GM12878 (cell line): ENCODE results near the gene EGFR. TPM values are rescaled to one million over a fixed set of nuclear protein-coding genes. Genes with fewer than 3 reads are reported as not detected.

Experiments
- CBFB ChIP-seq: IDR thresholded peaks from 2 replicates; pipeline ENCODE4 v1.6.1; 2016; ENCODE audit warnings: antibody characterized with exemption, low read depth
- CBX3 ChIP-seq: fragments of 200-600 bp; sonication (generic); IDR thresholded peaks from 2 replicates; pipeline ENCODE4 v1.6.1; 2016; ENCODE audit warnings: low read depth, borderline replicate concordance
- ETV6 ChIP-seq, 2 experiments: fragments of 450-650 bp in 1 of 2; IDR thresholded peaks in 1 of 2; conservative IDR thresholded peaks in 1 of 2; 2 replicates each; pipeline ENCODE4 v1.6.1; 2014; ENCODE audit warnings: antibody characterized with exemption in 1 of 2, borderline replicate concordance in 1 of 2, low read depth in 1 of 2, mild to moderate bottlenecking in 1 of 2, moderate library complexity in 1 of 2
- HCFC1 ChIP-seq: fragments of 150-350 bp; IDR thresholded peaks from 2 replicates; pipeline ENCODE4 v1.6.1; 2014; ENCODE audit warnings: low read length
- MYB ChIP-seq: fragments of 150-350 bp; IDR thresholded peaks from 2 replicates; pipeline ENCODE4 v1.6.1; 2014; ENCODE audit warnings: mild to moderate bottlenecking, low read depth, low read length, borderline replicate concordance
- NFXL1 ChIP-seq: fragments of 450-650 bp; IDR thresholded peaks from 2 replicates; pipeline ENCODE4 v1.6.1; 2017; ENCODE audit warnings: antibody characterized with exemption, mild to moderate bottlenecking, borderline replicate concordance
- RAD21 ChIP-seq: IDR thresholded peaks from 2 replicates; pipeline ENCODE4 v1.6.1; 2011; ENCODE audit warnings: mild to moderate bottlenecking, low read depth, low read length, moderate library complexity; ENCODE audit not compliant: insufficient read depth
- RAD51 ChIP-seq: fragments of 450-650 bp; IDR thresholded peaks from 2 replicates; pipeline ENCODE4 v1.6.1; 2016; ENCODE audit warnings: moderate library complexity, mild to moderate bottlenecking, inconsistent platforms
- RELB ChIP-seq: fragments of 450-650 bp; IDR thresholded peaks from 2 replicates; pipeline ENCODE4 v1.6.1; 2017; ENCODE audit warnings: low read depth, mild to moderate bottlenecking, moderate library complexity
- ZBTB11 ChIP-seq: fragments of 450-650 bp; formaldehyde crosslinking; IDR thresholded peaks from 2 replicates; pipeline ENCODE4 v1.5.0; 2022; ENCODE audit warnings: mild to moderate bottlenecking, missing genetic modification characterization
- polyA plus RNA-seq, 11 experiments: library from polyadenylated mRNA; depleted of rRNA in 4 of 11; unstranded in 6 of 11; stranded (reverse) in 5 of 11; fragments of >200 nt; fragmentation: Nextera tagmentation in 4 of 11; fragmentation: Illumina TruSeq in 1 of 11; extraction: Ambion mirVana in 4 of 11; extraction: Trizol in 1 of 11; gene quantifications; 1 replicate in 1 of 11; 2 replicates in 10 of 11; pipeline versions ENCODE4 v1.2.1 to v1.2.3, GENCODE V29; 2011 to 2016; ENCODE audit warnings: inconsistent platforms in 2 of 11, missing spikeins in 2 of 11, low read depth in 1 of 11
- total RNA-seq, 4 experiments: library from RNA; depleted of rRNA in 3 of 4; stranded (reverse); fragments of >200 nt in 3 of 4; fragmentation: Illumina TruSeq in 1 of 4; extraction: Trizol in 1 of 4; gene quantifications; 2 replicates each; pipeline versions ENCODE4 v1.2.1 to v1.2.3, GENCODE V29; 2013 to 2021

EGFR gene
- total and polyA plus RNA-seq, 10 of the 15 experiments (the other 5 are each of a cell fraction or from before 2014, with no cell fraction given), result 0.01 to 0.31 TPM; not detected in 8

DNA sequence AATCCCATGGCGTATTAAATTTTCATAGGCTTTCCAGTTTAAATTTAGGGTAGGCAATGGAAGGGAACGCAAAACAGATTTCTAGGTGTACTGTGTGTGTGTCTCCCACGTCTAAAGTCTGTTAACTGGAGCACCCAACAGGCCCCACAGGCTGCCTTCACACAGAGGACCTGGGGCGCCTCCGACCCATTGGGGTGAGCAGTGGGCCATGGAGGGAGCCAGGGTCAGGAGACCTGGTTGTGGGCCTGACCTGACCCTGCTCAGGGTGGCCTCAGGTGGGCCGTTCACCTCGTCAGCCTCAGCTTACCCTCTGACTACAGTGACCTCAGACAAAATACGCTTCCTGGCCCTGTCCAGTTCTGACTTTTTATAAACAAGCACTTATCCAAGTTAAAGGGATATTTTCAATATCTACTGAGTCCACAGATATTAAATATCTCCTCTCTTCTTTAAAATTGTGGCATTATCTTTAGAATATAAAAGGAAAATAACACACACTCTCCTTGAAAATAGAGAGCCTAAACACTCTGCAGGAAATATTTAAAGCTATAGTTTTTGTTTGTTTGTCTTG is 159.6 kb downstream of the EGFR start (continued):
- TF ChIP-seq ZBTB11 (CRISPR knock-in tag), result no peak
- no peak for TF ChIP-seq RAD51
- no peak for TF ChIP-seq ETV6 (conservative IDR thresholded peaks at IDR 0.05 in 1 of 2, IDR thresholded peaks at IDR 0.05 in 1 of 2; ENCODE audit: borderline replicate concordance in 1 of 2, low read depth in 1 of 2)
- TF ChIP-seq CBX3, result no peak
- no peak for TF ChIP-seq CBFB
- no peak for TF ChIP-seq NFXL1
- TF ChIP-seq MYB, result no peak
- no peak for TF ChIP-seq HCFC1
- TF ChIP-seq RAD21, result no peak
- no peak for TF ChIP-seq RELB
